A673 (cell line): ENCODE results near the gene ALDH2. TPM values are rescaled to one million over a fixed set of nuclear protein-coding genes. Genes with fewer than 3 reads are reported as not detected.
"Not testable (repeated sequence)": the region's sequence is repeated elsewhere in the genome, so short reads cannot be mapped to it uniquely, and the experiment has no call there.

Source experiments
- BruUV-seq: library from RNA; stranded (reverse); fragments of 400-500 nt; replicated peaks from 2 replicates; lab custom pipeline; 2021; lab: Mats Ljungman, UMichigan
- CTCF ChIA-PET: fragments of 300-600 bp; sonication (Branson Sonifier 250); formaldehyde crosslinking; loops from one replicate; lab custom pipeline; 2022; ENCODE audit warnings: antibody characterized with exemption; lab: Charles Lee
- POLR2A ChIA-PET: fragments of 300-600 bp; sonication (Branson Sonifier 250); formaldehyde crosslinking; loops from one replicate; lab custom pipeline; 2022; ENCODE audit warnings: antibody characterized with exemption; ENCODE audit not compliant: low non-redundant PET; lab: Charles Lee
- DNase-seq: peaks from one replicate; pipeline ENCODE4 v3.0.0-alpha.2; 2015; ENCODE audit warnings: low spot score
- H3K27ac ChIP-seq: fragments of 200-600 bp; sonication (generic); 2 replicates; pipeline ENCODE4 v1.5.1; 2016; ENCODE audit warnings: mixed run types, low read depth, mild to moderate bottlenecking, mixed read lengths, antibody characterized with exemption, low read length; ENCODE audit not compliant: poor library complexity, severe bottlenecking
- H3K27me3 ChIP-seq: fragments of 200-600 bp; sonication (generic); replicated peaks from 2 replicates; pipeline ENCODE4 v1.6.1; 2017; ENCODE audit warnings: mixed run types, low read depth, mild to moderate bottlenecking, mixed read lengths, antibody characterized with exemption, low read length; ENCODE audit not compliant: insufficient read depth, poor library complexity
- H3K36me3 ChIP-seq: fragments of 200-600 bp; sonication (generic); 2 replicates; pipeline ENCODE4 v1.6.1; 2016; ENCODE audit warnings: mixed run types, mild to moderate bottlenecking, mixed read lengths, antibody characterized with exemption, low read length; ENCODE audit not compliant: insufficient read depth, poor library complexity, severe bottlenecking
- H3K4me1 ChIP-seq: fragments of 200-600 bp; sonication (generic); 2 replicates; pipeline ENCODE4 v1.6.1; 2017; ENCODE audit warnings: mixed run types, mild to moderate bottlenecking, mixed read lengths, antibody characterized with exemption, low read length; ENCODE audit not compliant: insufficient read depth, poor library complexity, severe bottlenecking
- H3K4me3 ChIP-seq: fragments of 200-600 bp; sonication (generic); 2 replicates; pipeline ENCODE4 v1.5.1; 2016; ENCODE audit warnings: low read depth, mixed run types, mild to moderate bottlenecking, mixed read lengths, low read length; ENCODE audit not compliant: poor library complexity, severe bottlenecking
- H3K9me3 ChIP-seq: fragments of 200-600 bp; sonication (generic); 2 replicates; pipeline ENCODE4 v1.6.1; 2016; ENCODE audit warnings: mixed run types, low read depth, mild to moderate bottlenecking, mixed read lengths, antibody characterized with exemption, low read length; ENCODE audit not compliant: poor library complexity, severe bottlenecking
- CTCF ChIP-seq: fragments of 300-800, 200-600 bp; sonication (generic); conservative IDR thresholded peaks from 2 replicates; pipeline ENCODE4 v1.5.1; 2017; ENCODE audit warnings: low read depth, mild to moderate bottlenecking, antibody characterized with exemption, low read length, moderate library complexity, mixed read lengths
- EZH2 ChIP-seq: fragments of 200-600 bp; sonication (generic); IDR thresholded peaks from 2 replicates; pipeline ENCODE4 v1.6.1; 2017; ENCODE audit warnings: borderline replicate concordance, low read depth, mild to moderate bottlenecking, mixed read lengths, antibody characterized with exemption, low read length; ENCODE audit not compliant: poor library complexity, severe bottlenecking
- intact Hi-C: fragments of 100-400 bp; cut with micrococcal nuclease; formaldehyde crosslinking; loops from one replicate; pipeline ENCODE4 v1.10.0; 2022; ENCODE audit not compliant: unreplicated experiment
- total RNA-seq: library from RNA; stranded (reverse); gene quantifications from 2 replicates; pipeline ENCODE4 v1.2.3, GENCODE V29; 2021

The ALDH2 gene
- total RNA-seq, 1 experiment from 2014 or later, result 24.5 TPM

- POLR2A ChIA-PET, result no interaction called here
- Histone ChIP-seq H3K4me1 (no peaks in the 10 kb centered on the region), H3K9me3 (no peaks in the 10 kb centered on the region), H3K27me3 (no peaks in the 10 kb centered on the region), H3K27ac (no peak overlapping the region), H3K36me3 (no peaks in the 10 kb centered on the region), H3K4me3 (no peak overlapping the region)
- BruUV-seq, result no TSS peak
- CTCF ChIA-PET, result no interaction called here
- no peak for TF ChIP-seq EZH2
- intact Hi-C loops, result no loop called here
- DNase-seq, result no peak
Observed at GRCh38 chr12:111728795-111729194, 37.9 kb upstream of the ALDH2 start.

- BruUV-seq, result no TSS peak
- Histone ChIP-seq H3K4me1 (no peaks in the 10 kb centered on the region), H3K27me3 (no peaks in the 10 kb centered on the region), H3K36me3 (no peaks in the 10 kb centered on the region), H3K27ac (no peak overlapping the region), H3K4me3 (no peak overlapping the region), H3K9me3 (no peaks in the 10 kb centered on the region)
- ChIA-PET CTCF (no interaction called here), POLR2A (no interaction called here)
- intact Hi-C loops, result no loop called here
- TF ChIP-seq EZH2 (no peak), CTCF (no peak)
- DNase-seq, result no peak
Observed at GRCh38 chr12:111730420-111730819, 36.3 kb upstream of the ALDH2 start.

- ChIA-PET POLR2A (no interaction called here), CTCF (no interaction called here)
- intact Hi-C loops, result no loop called here
- BruUV-seq, result no TSS peak
- DNase-seq, result no peak
- H3K27ac ChIP-seq, result no peak overlapping the region
- H3K36me3 ChIP-seq, result no peaks in the 10 kb centered on the region
- no peaks in the 10 kb centered on the region for H3K9me3 ChIP-seq
- H3K27me3 ChIP-seq, result no peaks in the 10 kb centered on the region
- no peaks in the 10 kb centered on the region for H3K4me1 ChIP-seq
- no peak for TF ChIP-seq EZH2
- TF ChIP-seq CTCF, result no peak
- no peak overlapping the region for H3K4me3 ChIP-seq
Observed at GRCh38 chr12:111732786-111733185, 33.9 kb upstream of the ALDH2 start.

GRCh38 chr12:111733340-111733915 lies 33.3 kb upstream of the ALDH2 start:
- H3K9me3 ChIP-seq, result no peaks in the 10 kb centered on the region
- BruUV-seq, result no TSS peak
- ChIA-PET POLR2A (no interaction called here), CTCF (no interaction called here)
- no peaks in the 10 kb centered on the region for H3K36me3 ChIP-seq
- TF ChIP-seq CTCF (no peak), EZH2 (no peak)
- DNase-seq, result no peak
- H3K4me1 ChIP-seq, result no peaks in the 10 kb centered on the region
- H3K27ac ChIP-seq, result no peak overlapping the region
- intact Hi-C loops, result no loop called here
- no peaks in the 10 kb centered on the region for H3K27me3 ChIP-seq
- no peak overlapping the region for H3K4me3 ChIP-seq

GRCh38 chr12:111739524-111739923 lies 27.2 kb upstream of the ALDH2 start:
- H3K27me3 ChIP-seq, H3K4me3 ChIP-seq, H3K9me3 ChIP-seq, H3K36me3 ChIP-seq, DNase-seq, H3K27ac ChIP-seq, BruUV-seq, CTCF ChIA-PET, H3K4me1 ChIP-seq, intact Hi-C loops: not testable (repeated sequence)
- POLR2A ChIA-PET, result interaction anchor here (0.7 kb wide), 1 partner anchor 25 kb away, joined by 5 read pairs; no protein-coding TSS in a partner anchor
